ENCODE measurements around the gene TSHZ3. TPM values are rescaled to one million over a fixed set of nuclear protein-coding genes. Genes with fewer than 3 reads are reported as not detected.

TSHZ3 gene
- total and polyA plus RNA-seq, 9 of the 15 experiments (the other 6 are each of a cell fraction or from before 2014, with no cell fraction given): 0.03 to 0.13 (median 0.05) TPM; not detected in 5

DNA sequence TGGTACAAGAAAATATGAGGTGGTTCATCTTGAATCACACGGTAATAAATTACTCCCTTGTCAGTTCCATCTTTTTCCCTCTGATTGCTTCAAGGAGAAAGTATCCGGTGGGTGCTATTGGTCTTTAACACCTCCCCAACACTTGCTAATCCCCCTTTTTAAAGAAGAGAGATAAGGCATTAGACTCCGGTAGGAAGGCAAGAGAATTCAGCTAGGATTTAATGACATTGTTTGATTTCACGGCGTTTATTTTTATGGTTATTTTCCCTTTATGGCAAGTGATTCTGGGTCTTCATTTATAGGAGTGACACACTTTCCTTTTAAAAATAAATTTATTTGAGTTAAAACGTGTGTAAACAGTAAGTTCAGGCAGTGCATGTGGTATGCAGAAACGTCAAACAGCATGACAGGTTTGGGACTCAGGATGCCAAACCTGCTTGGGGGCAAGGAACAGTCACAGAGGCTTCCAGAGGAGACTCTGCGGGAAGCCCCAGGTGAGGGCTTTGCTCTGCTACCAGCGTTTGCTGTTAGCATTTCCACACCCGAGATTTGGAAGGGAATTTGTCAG is 36.5 kb downstream of the TSHZ3 start:
- intact Hi-C loops (cut with micrococcal nuclease) (no loop called here), in situ Hi-C loops (cut with MboI) (no loop called here)
- Histone ChIP-seq H4K20me1 (replicated peaks; ENCODE audit: control insufficient read depth, insufficient read depth, low read length) (no peaks in the 10 kb centered on the region), H3K27ac (ENCODE audit: extremely low read depth, low read depth, low read length) (no peak overlapping the region), H3K4me1 (replicated peaks in 1 of 2; ENCODE audit: control insufficient read depth in 2 of 2, insufficient read depth in 2 of 2, low read length in 2 of 2) (no peaks in the 10 kb centered on the region), H2AFZ (ENCODE audit: low read depth, low read length) (no peak overlapping the region), H3K4me2 (ENCODE audit: insufficient read depth, low read length) (no peak overlapping the region), H3K9me3 (replicated peaks; ENCODE audit: control insufficient read depth, insufficient read depth, low read depth, low read length) (no peaks in the 10 kb centered on the region), H3K79me2 (ENCODE audit: control insufficient read depth, insufficient read depth, low read length) (no peaks in the 10 kb centered on the region), H3K27me3 (ENCODE audit: control insufficient read depth in 2 of 2, insufficient read depth in 2 of 2, low read length in 2 of 2) (peaks cover 3 to 31% of the 10 kb centered on the region in 2 experiments; a peak in 3 of 5 replicates), H3K36me3 (ENCODE audit: control insufficient read depth, insufficient read depth, low read length) (no peaks in the 10 kb centered on the region), H3K9me1 (ENCODE audit: control insufficient read depth, insufficient read depth, low read length) (no peaks in the 10 kb centered on the region), H3K4me3 (no peak overlapping the region), H3K9ac (ENCODE audit: insufficient read depth in 1 of 2, low read depth in 2 of 2, low read length in 2 of 2) (no peak overlapping the region)
- no peak for DNase-seq (ENCODE audit: extremely low read depth in 1 of 4, low spot score in 3 of 4)
- BruUV-seq (replicated peaks): no TSS peak
- CTCF ChIA-PET (ENCODE audit: low intra/inter-chr PET ratio): no interaction called here
- POLR2A ChIA-PET: interaction anchor here (0.6 kb wide), 1 partner anchor 22 kb away, joined by 3 read pairs; no protein-coding TSS in a partner anchor
- 0% methylated on average over 10 of the region's 10 CpGs for WGBS (ENCODE audit: insufficient coverage, low coverage, missing lambda C conversion rate)
- no peak for ATAC-seq
- no peak for FAIRE-seq
- no peak for TF ChIP-seq CHAMP1 (IDR thresholded peaks at IDR 0.05)
- no peak for TF ChIP-seq PHTF2 (CRISPR knock-in tag; IDR thresholded peaks at IDR 0.05)
- TF ChIP-seq, protein P1, sequence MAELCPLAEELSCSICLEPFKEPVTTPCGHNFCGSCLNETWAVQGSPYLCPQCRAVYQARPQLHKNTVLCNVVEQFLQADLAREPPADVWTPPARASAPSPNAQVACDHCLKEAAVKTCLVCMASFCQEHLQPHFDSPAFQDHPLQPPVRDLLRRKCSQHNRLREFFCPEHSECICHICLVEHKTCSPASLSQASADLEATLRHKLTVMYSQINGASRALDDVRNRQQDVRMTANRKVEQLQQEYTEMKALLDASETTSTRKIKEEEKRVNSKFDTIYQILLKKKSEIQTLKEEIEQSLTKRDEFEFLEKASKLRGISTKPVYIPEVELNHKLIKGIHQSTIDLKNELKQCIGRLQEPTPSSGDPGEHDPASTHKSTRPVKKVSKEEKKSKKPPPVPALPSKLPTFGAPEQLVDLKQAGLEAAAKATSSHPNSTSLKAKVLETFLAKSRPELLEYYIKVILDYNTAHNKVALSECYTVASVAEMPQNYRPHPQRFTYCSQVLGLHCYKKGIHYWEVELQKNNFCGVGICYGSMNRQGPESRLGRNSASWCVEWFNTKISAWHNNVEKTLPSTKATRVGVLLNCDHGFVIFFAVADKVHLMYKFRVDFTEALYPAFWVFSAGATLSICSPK (IDR thresholded peaks at IDR 0.05; ENCODE audit: borderline replicate concordance): no peak
- TF ChIP-seq SAFB (IDR thresholded peaks at IDR 0.05; ENCODE audit: borderline replicate concordance, low read depth, low read length): no peak
- no peak for TF ChIP-seq CREB1 (IDR thresholded peaks at IDR 0.05)
- TF ChIP-seq CREB1 (CRISPR knock-in tag; IDR thresholded peaks at IDR 0.05): no peak
- TF ChIP-seq YBX1 (IDR thresholded peaks at IDR 0.05): no peak
- TF ChIP-seq, protein P2, sequence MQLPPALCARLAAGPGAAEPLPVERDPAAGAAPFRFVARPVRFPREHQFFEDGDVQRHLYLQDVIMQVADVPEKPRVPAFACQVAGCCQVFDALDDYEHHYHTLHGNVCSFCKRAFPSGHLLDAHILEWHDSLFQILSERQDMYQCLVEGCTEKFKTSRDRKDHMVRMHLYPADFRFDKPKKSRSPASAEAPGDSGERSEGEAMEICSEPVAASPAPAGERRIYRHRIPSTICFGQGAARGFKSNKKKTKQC (CRISPR knock-in tag; IDR thresholded peaks at IDR 0.05): no peak
- no peak for TF ChIP-seq TSHZ1 (CRISPR knock-in tag; IDR thresholded peaks at IDR 0.05)
- no peak for TF ChIP-seq STAT5A (IDR thresholded peaks at IDR 0.05; ENCODE audit: borderline replicate concordance, low read length)
- TF ChIP-seq, protein P3, sequence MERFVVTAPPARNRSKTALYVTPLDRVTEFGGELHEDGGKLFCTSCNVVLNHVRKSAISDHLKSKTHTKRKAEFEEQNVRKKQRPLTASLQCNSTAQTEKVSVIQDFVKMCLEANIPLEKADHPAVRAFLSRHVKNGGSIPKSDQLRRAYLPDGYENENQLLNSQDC (CRISPR knock-in tag; IDR thresholded peaks at IDR 0.05): no peak
- TF ChIP-seq ZBTB17 (CRISPR knock-in tag; IDR thresholded peaks at IDR 0.05): no peak

Data from K562 (cell line).